Esophagus (tissue), 2 donors: Measurements from ENCODE around the gene DEK. TPM values are rescaled to one million over a fixed set of nuclear protein-coding genes. Genes with fewer than 3 reads are reported as not detected.
"Not testable (repeated sequence)": the region's sequence is repeated elsewhere in the genome, so short reads cannot be mapped to it uniquely, and the experiment has no call there.

Source experiments
- H3K27ac ChIP-seq, 2 donors: one replicate each; pipeline ENCODE4 v1.5.1; 2013; ENCODE audit warnings: low read depth in 2 of 2, mild to moderate bottlenecking in 2 of 2, inconsistent platforms in 1 of 2, low read length in 1 of 2, moderate library complexity in 1 of 2
- H3K27me3 ChIP-seq, 2 donors: one replicate each; pipeline ENCODE4 v1.6.1; 2013; ENCODE audit warnings: low read length in 2 of 2, control low read depth in 1 of 2, mild to moderate bottlenecking in 1 of 2; ENCODE audit not compliant: insufficient read depth in 2 of 2, control insufficient read depth in 1 of 2
- H3K36me3 ChIP-seq, 2 donors: one replicate each; pipeline ENCODE4 v1.6.1; 2013; ENCODE audit warnings: low read length in 1 of 2; ENCODE audit not compliant: control insufficient read depth in 2 of 2, insufficient read depth in 2 of 2
- H3K4me1 ChIP-seq, 2 donors: one replicate each; pipeline ENCODE4 v1.6.1; 2013; ENCODE audit warnings: low read length in 1 of 2; ENCODE audit not compliant: control insufficient read depth in 2 of 2, insufficient read depth in 2 of 2
- H3K4me3 ChIP-seq, 2 donors: one replicate each; pipeline ENCODE4 v1.5.1; 2013; ENCODE audit warnings: low read length in 2 of 2, mild to moderate bottlenecking in 2 of 2, low read depth in 1 of 2, moderate library complexity in 1 of 2
- H3K9me3 ChIP-seq, 2 donors: one replicate each; pipeline ENCODE4 v1.6.1; 2013; ENCODE audit warnings: mild to moderate bottlenecking in 2 of 2, low read depth in 1 of 2, low read length in 1 of 2, moderate library complexity in 1 of 2; ENCODE audit not compliant: control insufficient read depth in 2 of 2, insufficient read depth in 1 of 2
- WGBS, 2 donors: extraction: QIAGEN DNeasy Blood & Tissue Kit; methylation state at CpG; one replicate each; pipeline ENCODE4 v1.1.7; 2013; 5-methylcytosine and 5-hydroxymethylcytosine counted together
- polyA plus RNA-seq, 2 donors: library from polyadenylated mRNA; stranded (reverse); fragments of 200-250 nt; gene quantifications; one replicate each; pipeline ENCODE4 v1.2.3, GENCODE V29; 2013
- donor health status: healthy with polysubstance abuse.
- donor health status: Bipolar disorder and iron deficiency.

The DEK gene
- polyA plus RNA-seq, 2 donors = 27.0 to 43.1 TPM

- Histone ChIP-seq H3K27ac (no peak overlapping the region), H3K9me3 (no peaks in the 10 kb centered on the region), H3K4me3 (no peak overlapping the region), H3K36me3 (no peaks in the 10 kb centered on the region), H3K27me3 (no peaks in the 10 kb centered on the region), H3K4me1 (no peaks in the 10 kb centered on the region)
- WGBS, 2 donors = 91 to 92% methylated on average over 3 of the region's 3 CpGs
Measured at GRCh38 chr6:18178960-18179615, 85.2 kb downstream of the DEK start.

- no peaks in the 10 kb centered on the region for H3K27me3 ChIP-seq
- no peaks in the 10 kb centered on the region for H3K4me1 ChIP-seq
- no peaks in the 10 kb centered on the region for H3K36me3 ChIP-seq
- no peak overlapping the region for H3K4me3 ChIP-seq
- 78 to 85% methylated on average over 4 of the region's 4 CpGs for WGBS, 2 donors
- no peaks in the 10 kb centered on the region for H3K9me3 ChIP-seq
- no peak overlapping the region for H3K27ac ChIP-seq
Measured at GRCh38 chr6:18177286-18177965, 86.9 kb downstream of the DEK start.

GRCh38 chr6:18176198-18176597 lies 88.1 kb downstream of the DEK start:
- not testable (repeated sequence) for H3K27ac ChIP-seq, H3K4me1 ChIP-seq, H3K4me3 ChIP-seq, H3K36me3 ChIP-seq, H3K27me3 ChIP-seq, H3K9me3 ChIP-seq
- 83 to 91% methylated on average over 4 of the region's 4 CpGs for WGBS, 2 donors

Other genes with a start within 250 kb of the DEK start
- 1 to 10 TPM in 1 of 2 donors, under 1 TPM in 1; 0.79 to 1.4 TPM for gene NHLRC1, start 141.9 kb downstream of the DEK start, polyA plus RNA-seq
- gene TPMT, start 109.5 kb downstream of the DEK start, polyA plus RNA-seq = 10 to 100 TPM; 10.4 to 11.9 TPM
- gene KDM1B, start 109.1 kb downstream of the DEK start, polyA plus RNA-seq = 1 to 10 TPM; 2.5 to 6.2 TPM
- gene RNF144B, start 122.8 kb upstream of the DEK start, polyA plus RNA-seq = 1 to 10 TPM; 5.4 to 6.5 TPM